ENCODE results near the gene SIRT2.

Gene SIRT2

GRCh38 chr19:38920602-38921419 lies 21.4 kb upstream of the SIRT2 start:
- H3K9ac ChIP-seq: peak overlapping the region; percentile 53; the same call in 1 of the 2 replicates
- TF ChIP-seq Cebpa-rat (IDR thresholded peaks at IDR 0.05): no peak
- no peaks in the 10 kb centered on the region for H3K27me3 ChIP-seq
- no peaks in the 10 kb centered on the region for H3K4me1 ChIP-seq
- no peaks in the 10 kb centered on the region for H4K20me1 ChIP-seq
- no peak overlapping the region for H3K4me2 ChIP-seq
- H3K4me3 ChIP-seq: no peak overlapping the region
- H3K36me3 ChIP-seq: peaks cover 53% of the 10 kb centered on the region
- H3K9me3 ChIP-seq: no peaks in the 10 kb centered on the region
- peak overlapping the region; percentile 38; the same call in 1 of the 2 replicates for H3K27ac ChIP-seq

GRCh38 chr19:38919837-38920601 lies 20.6 kb upstream of the SIRT2 start:
- Histone ChIP-seq H3K4me3 (no peak overlapping the region), H3K36me3 (peaks cover 53% of the 10 kb centered on the region), H3K27ac (peak overlapping the region; percentile 38; the same call in 1 of the 2 replicates), H3K9ac (peak overlapping the region; percentile 53; the same call in 1 of the 2 replicates), H3K9me3 (no peaks in the 10 kb centered on the region), H3K4me1 (no peaks in the 10 kb centered on the region), H3K4me2 (no peak overlapping the region), H4K20me1 (no peaks in the 10 kb centered on the region), H3K27me3 (no peaks in the 10 kb centered on the region)
- no peak for TF ChIP-seq Cebpa-rat (IDR thresholded peaks at IDR 0.05)

GRCh38 chr19:38918526-38918925 lies 19.1 kb upstream of the SIRT2 start:
- TF ChIP-seq Cebpa-rat (IDR thresholded peaks at IDR 0.05): no peak
- no peak overlapping the region for H3K27ac ChIP-seq
- no peaks in the 10 kb centered on the region for H3K27me3 ChIP-seq

GRCh38 chr19:38917921-38918491 lies 18.6 kb upstream of the SIRT2 start:
- Histone ChIP-seq H3K9ac (0 out of 2 replicates have a peak overlapping the region, but pooled peaks have one; percentile 2), H3K9me3 (no peaks in the 10 kb centered on the region), H3K4me2 (no peak overlapping the region), H3K36me3 (peaks cover 37% of the 10 kb centered on the region), H3K27me3 (no peaks in the 10 kb centered on the region), H4K20me1 (no peaks in the 10 kb centered on the region), H3K4me3 (no peak overlapping the region), H3K27ac (no peak overlapping the region), H3K4me1 (peaks cover 5% of the 10 kb centered on the region; the same call in 1 of the 2 replicates)
- TF ChIP-seq Cebpa-rat (IDR thresholded peaks at IDR 0.05): no peak

More at GRCh38 chr19:38918526-38918925, 19.1 kb upstream of the SIRT2 start:
- no peaks in the 10 kb centered on the region for H4K20me1 ChIP-seq
- no peak overlapping the region for H3K4me3 ChIP-seq
- H3K4me1 ChIP-seq: no peaks in the 10 kb centered on the region
- peaks cover 39% of the 10 kb centered on the region for H3K36me3 ChIP-seq
- H3K4me2 ChIP-seq: no peak overlapping the region
- no peak overlapping the region for H3K9ac ChIP-seq
- H3K9me3 ChIP-seq: no peaks in the 10 kb centered on the region

- H3K27me3 ChIP-seq: no peaks in the 10 kb centered on the region
- H3K27ac ChIP-seq: no peak overlapping the region
- TF ChIP-seq Cebpa-rat (IDR thresholded peaks at IDR 0.05): no peak
- peaks cover 34% of the 10 kb centered on the region for H3K36me3 ChIP-seq
- no peaks in the 10 kb centered on the region for H3K9me3 ChIP-seq
- peaks cover 10% of the 10 kb centered on the region; the same call in 1 of the 2 replicates for H3K4me1 ChIP-seq
- H4K20me1 ChIP-seq: no peaks in the 10 kb centered on the region
- H3K4me3 ChIP-seq: no peak overlapping the region
- H3K4me2 ChIP-seq: no peak overlapping the region
- H3K9ac ChIP-seq: 0 out of 2 replicates have a peak overlapping the region, but pooled peaks have one; percentile 2
These were observed 18.1 kb upstream of the SIRT2 start for GRCh38 chr19:38917516-38917915.

- Histone ChIP-seq H3K9me3 (no peaks in the 10 kb centered on the region), H3K27ac (peak overlapping the region; percentile 9; the same call in 1 of the 2 replicates), H3K36me3 (peaks cover 20% of the 10 kb centered on the region; the same call in 1 of the 2 replicates), H3K27me3 (no peaks in the 10 kb centered on the region), H3K4me3 (no peak overlapping the region), H4K20me1 (no peaks in the 10 kb centered on the region), H3K4me2 (no peak overlapping the region), H3K9ac (no peak overlapping the region), H3K4me1 (peaks cover 11% of the 10 kb centered on the region; the same call in 1 of the 2 replicates)
- TF ChIP-seq Cebpa-rat (IDR thresholded peaks at IDR 0.05): no peak
These were observed 16.2 kb upstream of the SIRT2 start for GRCh38 chr19:38915329-38916321.

GRCh38 chr19:38913958-38914357 lies 14.5 kb upstream of the SIRT2 start:
- Histone ChIP-seq H3K27me3 (no peaks in the 10 kb centered on the region), H3K36me3 (peaks cover 23% of the 10 kb centered on the region), H3K4me2 (no peak overlapping the region), H3K4me1 (peaks cover 11% of the 10 kb centered on the region; the same call in 1 of the 2 replicates), H3K9ac (no peak overlapping the region), H4K20me1 (no peaks in the 10 kb centered on the region), H3K9me3 (no peaks in the 10 kb centered on the region), H3K27ac (no peak overlapping the region), H3K4me3 (no peak overlapping the region)
- TF ChIP-seq Cebpa-rat (IDR thresholded peaks at IDR 0.05): no peak

GRCh38 chr19:38912600-38913514 lies 13.4 kb upstream of the SIRT2 start:
- H3K4me1 ChIP-seq: peaks cover 11% of the 10 kb centered on the region; the same call in 1 of the 2 replicates
- peaks cover 33% of the 10 kb centered on the region for H3K36me3 ChIP-seq
- no peak for TF ChIP-seq Cebpa-rat (IDR thresholded peaks at IDR 0.05)
- H3K4me3 ChIP-seq: no peak overlapping the region
- 0 out of 2 replicates have a peak overlapping the region, but pooled peaks have one; percentile 13 for H3K27ac ChIP-seq
- no peaks in the 10 kb centered on the region for H3K9me3 ChIP-seq
- no peaks in the 10 kb centered on the region for H4K20me1 ChIP-seq
- 0 out of 2 replicates have a peak overlapping the region, but pooled peaks have one; percentile 3 for H3K9ac ChIP-seq
- H3K27me3 ChIP-seq: no peaks in the 10 kb centered on the region
- no peak overlapping the region for H3K4me2 ChIP-seq

Measured in BLaER1 (cell line).